Central memory CD8-positive, alpha-beta T cell (primary cell): ENCODE data around the gene BMP8B.
A peak's percentile ranks its signal among the peaks of the same experiment; 100 is the strongest.
"Not testable (repeated sequence)": the region's sequence is repeated elsewhere in the genome, so short reads cannot be mapped to it uniquely, and the experiment has no call there.

Source experiments
- ATAC-seq: fragments of 150-1000 bp; cut with Tn5 transposase; replicated peaks from 2 replicates; pipeline ENCODE4 v1.10.0; 2022; ENCODE audit warnings: mild to moderate bottlenecking, moderate FRiP score, moderate number of reproducible peaks; ENCODE audit not compliant: poor library complexity, severe bottlenecking; ENCODE audit errors: extremely low read depth
- DNase-seq, 2 donors: peaks; one replicate each; pipeline ENCODE4 v3.0.0; 2021; ENCODE audit warnings: low spot score in 2 of 2
- H3K27ac Mint-ChIP-seq: one replicate; pipeline ENCODE4 v1.8.0; 2022; ENCODE audit warnings: low read depth, mild to moderate bottlenecking, moderate library complexity, mixed read lengths
- H3K27me3 Mint-ChIP-seq: one replicate; pipeline ENCODE4 v1.8.0; 2022; ENCODE audit warnings: mixed read lengths
- H3K36me3 Mint-ChIP-seq: one replicate; pipeline ENCODE4 v1.8.0; 2022; ENCODE audit warnings: mild to moderate bottlenecking, moderate library complexity, mixed read lengths; ENCODE audit not compliant: insufficient read depth
- H3K4me1 Mint-ChIP-seq: one replicate; pipeline ENCODE4 v1.8.0; 2022; ENCODE audit warnings: mixed read lengths
- H3K4me3 Mint-ChIP-seq: one replicate; pipeline ENCODE4 v1.8.0; 2022; ENCODE audit warnings: mild to moderate bottlenecking, moderate library complexity, mixed read lengths
- H3K9me3 Mint-ChIP-seq: one replicate; pipeline ENCODE4 v1.8.0; 2022; ENCODE audit warnings: mixed read lengths

The BMP8B gene

GRCh38 chr1:39825432-39825941 lies 36.8 kb upstream of the BMP8B start:
- H3K4me1 Mint-ChIP-seq: no peaks in the 10 kb centered on the region

GRCh38 chr1:39823450-39823849 lies 34.8 kb upstream of the BMP8B start:
- not testable (repeated sequence) for ATAC-seq, H3K4me1 Mint-ChIP-seq, H3K4me3 Mint-ChIP-seq

More at GRCh38 chr1:39825432-39825941, 36.8 kb upstream of the BMP8B start:
- Mint-ChIP-seq H3K27me3 (peaks cover 56% of the 10 kb centered on the region), H3K9me3 (no peaks in the 10 kb centered on the region), H3K27ac (no peak overlapping the region), H3K4me3 (no peak overlapping the region), H3K36me3 (no peaks in the 10 kb centered on the region)
- no peak for ATAC-seq
- no peak for DNase-seq

GRCh38 chr1:39822146-39822545 lies 33.5 kb upstream of the BMP8B start:
- no peak for DNase-seq
- H3K9me3 Mint-ChIP-seq: no peaks in the 10 kb centered on the region
- H3K27me3 Mint-ChIP-seq: peaks cover 44% of the 10 kb centered on the region
- no peak overlapping the region for H3K27ac Mint-ChIP-seq
- no peak for ATAC-seq
- H3K36me3 Mint-ChIP-seq: peaks cover 3% of the 10 kb centered on the region
- H3K4me1 Mint-ChIP-seq: peaks cover 5% of the 10 kb centered on the region
- H3K4me3 Mint-ChIP-seq: no peak overlapping the region

More at GRCh38 chr1:39823450-39823849, 34.8 kb upstream of the BMP8B start:
- not testable (repeated sequence) for H3K36me3 Mint-ChIP-seq, DNase-seq, H3K9me3 Mint-ChIP-seq, H3K27ac Mint-ChIP-seq
- peaks cover 44% of the 10 kb centered on the region for H3K27me3 Mint-ChIP-seq

- peaks cover 41% of the 10 kb centered on the region for H3K27me3 Mint-ChIP-seq
- H3K36me3 Mint-ChIP-seq: peaks cover 3% of the 10 kb centered on the region
- H3K4me3 Mint-ChIP-seq: no peak overlapping the region
These were observed 30.6 kb upstream of the BMP8B start for GRCh38 chr1:39819091-39819812.

GRCh38 chr1:39818482-39818881 lies 29.8 kb upstream of the BMP8B start:
- no peak for ATAC-seq

More at GRCh38 chr1:39819091-39819812, 30.6 kb upstream of the BMP8B start:
- peaks cover 6% of the 10 kb centered on the region for H3K4me1 Mint-ChIP-seq
- no peak overlapping the region for H3K27ac Mint-ChIP-seq
- ATAC-seq (no peak), DNase-seq (no peak)
- no peaks in the 10 kb centered on the region for H3K9me3 Mint-ChIP-seq

GRCh38 chr1:39817091-39817932 lies 28.6 kb upstream of the BMP8B start:
- ATAC-seq (peak; percentile 90), DNase-seq (peak in 1 of 2 donors; percentile 50)
- H3K9me3 Mint-ChIP-seq, H3K36me3 Mint-ChIP-seq, H3K4me1 Mint-ChIP-seq: not testable (repeated sequence)
- Mint-ChIP-seq H3K27me3 (peaks cover 21% of the 10 kb centered on the region), H3K27ac (peak overlapping the region; percentile 87), H3K4me3 (peak overlapping the region; percentile 53)

More at GRCh38 chr1:39818482-39818881, 29.8 kb upstream of the BMP8B start:
- peaks cover 3% of the 10 kb centered on the region for H3K36me3 Mint-ChIP-seq
- H3K9me3 Mint-ChIP-seq: no peaks in the 10 kb centered on the region
- no peak overlapping the region for H3K27ac Mint-ChIP-seq
- H3K4me3 Mint-ChIP-seq: no peak overlapping the region
- DNase-seq: no peak
- peaks cover 33% of the 10 kb centered on the region for H3K27me3 Mint-ChIP-seq
- peaks cover 6% of the 10 kb centered on the region for H3K4me1 Mint-ChIP-seq

- Mint-ChIP-seq H3K27ac (peak overlapping the region; percentile 87), H3K9me3 (no peaks in the 10 kb centered on the region), H3K27me3 (peaks cover 14% of the 10 kb centered on the region), H3K4me1 (peaks cover 6% of the 10 kb centered on the region), H3K4me3 (peak overlapping the region; percentile 53), H3K36me3 (peaks cover 6% of the 10 kb centered on the region)
- DNase-seq (peak; percentile 50), ATAC-seq (peak; percentile 64)
These were observed 27.9 kb upstream of the BMP8B start for GRCh38 chr1:39816415-39817090.

- ATAC-seq (no peak), DNase-seq (no peak)
- Mint-ChIP-seq H3K27me3 (no peaks in the 10 kb centered on the region), H3K4me3 (no peak overlapping the region), H3K36me3 (peaks cover 6% of the 10 kb centered on the region), H3K4me1 (peaks cover 6% of the 10 kb centered on the region), H3K27ac (no peak overlapping the region), H3K9me3 (no peaks in the 10 kb centered on the region)
These were observed 24.2 kb upstream of the BMP8B start for GRCh38 chr1:39812913-39813312.

GRCh38 chr1:39808784-39809517 lies 20.3 kb upstream of the BMP8B start:
- ATAC-seq (no peak), DNase-seq (no peak)
- Mint-ChIP-seq H3K9me3 (no peaks in the 10 kb centered on the region), H3K4me3 (no peak overlapping the region), H3K4me1 (no peaks in the 10 kb centered on the region), H3K27me3 (no peaks in the 10 kb centered on the region), H3K27ac (no peak overlapping the region), H3K36me3 (peaks cover 4% of the 10 kb centered on the region)

GRCh38 chr1:39805385-39805784 lies 16.7 kb upstream of the BMP8B start:
- H3K36me3 Mint-ChIP-seq: peaks cover 4% of the 10 kb centered on the region
- DNase-seq (no peak), ATAC-seq (no peak)
- no peaks in the 10 kb centered on the region for H3K27me3 Mint-ChIP-seq
- H3K4me3 Mint-ChIP-seq: no peak overlapping the region
- H3K4me1 Mint-ChIP-seq: peaks cover under 1% of the 10 kb centered on the region
- H3K27ac Mint-ChIP-seq: no peak overlapping the region
- no peaks in the 10 kb centered on the region for H3K9me3 Mint-ChIP-seq

GRCh38 chr1:39802496-39803260 lies 14.0 kb upstream of the BMP8B start:
- H3K4me3 Mint-ChIP-seq: no peak overlapping the region
- no peaks in the 10 kb centered on the region for H3K27me3 Mint-ChIP-seq
- H3K9me3 Mint-ChIP-seq: no peaks in the 10 kb centered on the region
- no peak for DNase-seq
- peaks cover 16% of the 10 kb centered on the region for H3K4me1 Mint-ChIP-seq
- ATAC-seq: no peak
- H3K27ac Mint-ChIP-seq: no peak overlapping the region
- peaks cover 7% of the 10 kb centered on the region for H3K36me3 Mint-ChIP-seq
